Suprapubic skin (tissue), 4 donors: Measurements from ENCODE around the gene SIRPB1. TPM values are rescaled to one million over a fixed set of nuclear protein-coding genes. Genes with fewer than 3 reads are reported as not detected.
"Not testable (repeated sequence)": the region's sequence is repeated elsewhere in the genome, so short reads cannot be mapped to it uniquely, and the experiment has no call there.

Source experiments
- DNase-seq, 2 donors: peaks; one replicate each; pipeline ENCODE4 v3.0.0-alpha.2; 2019; ENCODE audit warnings: low spot score in 2 of 2
- H3K27ac ChIP-seq: fragments of 200-600 bp; sonication (generic); one replicate; pipeline ENCODE4 v1.5.1; 2019
- H3K27me3 ChIP-seq: fragments of 200-600 bp; sonication (generic); one replicate; pipeline ENCODE4 v1.5.1; 2019
- H3K36me3 ChIP-seq: fragments of 200-600 bp; sonication (generic); one replicate; pipeline ENCODE4 v1.5.1; 2019
- H3K4me1 ChIP-seq: fragments of 200-600 bp; sonication (generic); one replicate; pipeline ENCODE4 v1.5.1; 2019
- H3K4me3 ChIP-seq: fragments of 200-600 bp; sonication (generic); one replicate; pipeline ENCODE4 v1.5.1; 2019; ENCODE audit warnings: mild to moderate bottlenecking
- H3K9me3 ChIP-seq: fragments of 200-600 bp; sonication (generic); one replicate; pipeline ENCODE4 v1.5.1; 2019
- CTCF ChIP-seq, 2 donors: fragments of 200-600 bp in 1 of 2; fragments of 450-650 bp in 1 of 2; sonication (generic) in 1 of 2; IDR thresholded peaks; one replicate each; pipeline ENCODE4 v1.5.1; 2016 to 2019; ENCODE audit warnings: antibody characterized with exemption in 2 of 2, mild to moderate bottlenecking in 1 of 2, moderate library complexity in 1 of 2
- EP300 ChIP-seq: sonication (generic); formaldehyde crosslinking; IDR thresholded peaks from one replicate; pipeline ENCODE4 v1.6.1; 2017; ENCODE audit warnings: antibody characterized with exemption
- POLR2A ChIP-seq, 2 donors: fragments of 450-650 bp; IDR thresholded peaks; one replicate each; pipeline ENCODE4 v1.6.1; 2017; ENCODE audit warnings: antibody characterized with exemption in 2 of 2, mild to moderate bottlenecking in 2 of 2, moderate library complexity in 2 of 2
- POLR2AphosphoS5 ChIP-seq, 3 donors: sonication (generic); formaldehyde crosslinking; IDR thresholded peaks; one replicate each; pipeline ENCODE4 v1.6.1; 2017; ENCODE audit warnings: antibody characterized with exemption in 3 of 3
- WGBS: methylation state at CpG from one replicate; pipeline ENCODE4 v1.1.5; 2018; 5-methylcytosine and 5-hydroxymethylcytosine counted together
- total RNA-seq, 4 donors: library from RNA; depleted of rRNA; stranded (reverse); fragments of >200 nt; gene quantifications; one replicate each; pipeline ENCODE4 v1.1.0, GENCODE V29; 2016

Gene SIRPB1
- total RNA-seq, 4 donors from 2014 or later: 0.38 to 3.3 (median 1.0) TPM; not detected in 1

GRCh38 chr20:1621316-1621715 is 1.5 kb upstream of the SIRPB1 start:
- Histone ChIP-seq H3K27me3 (no peaks in the 10 kb centered on the region), H3K27ac (no peak overlapping the region), H3K9me3 (no peaks in the 10 kb centered on the region), H3K4me1 (no peaks in the 10 kb centered on the region), H3K4me3 (no peak overlapping the region), H3K36me3 (no peaks in the 10 kb centered on the region)
- TF ChIP-seq POLR2A (IDR thresholded peaks at IDR 0.05): no peak
- TF ChIP-seq EP300: no peak
- TF ChIP-seq POLR2AphosphoS5 (IDR thresholded peaks at IDR 0.05): no peak
- no peak for TF ChIP-seq CTCF (IDR thresholded peaks at IDR 0.05)
- 80% methylated on average over 1 of the region's 1 CpG for WGBS
- DNase-seq: no peak

GRCh38 chr20:1618954-1619540 is 762 bp downstream of the SIRPB1 start:
- H3K36me3 ChIP-seq: no peaks in the 10 kb centered on the region
- no peak for DNase-seq
- TF ChIP-seq EP300 (no peak), CTCF (IDR thresholded peaks at IDR 0.05) (no peak), POLR2A (IDR thresholded peaks at IDR 0.05) (no peak), POLR2AphosphoS5 (IDR thresholded peaks at IDR 0.05) (no peak)
- no peaks in the 10 kb centered on the region for H3K27me3 ChIP-seq
- no peak overlapping the region for H3K27ac ChIP-seq
- no peaks in the 10 kb centered on the region for H3K4me1 ChIP-seq
- H3K4me3 ChIP-seq: no peak overlapping the region
- H3K9me3 ChIP-seq: no peaks in the 10 kb centered on the region

- Histone ChIP-seq H3K4me3 (no peak overlapping the region), H3K27me3 (no peaks in the 10 kb centered on the region), H3K9me3 (no peaks in the 10 kb centered on the region), H3K4me1 (no peaks in the 10 kb centered on the region), H3K27ac (no peak overlapping the region), H3K36me3 (no peaks in the 10 kb centered on the region)
- no peak for TF ChIP-seq CTCF (IDR thresholded peaks at IDR 0.05)
- no peak for TF ChIP-seq POLR2AphosphoS5 (IDR thresholded peaks at IDR 0.05)
- TF ChIP-seq POLR2A (IDR thresholded peaks at IDR 0.05): no peak
- no peak for TF ChIP-seq EP300
- DNase-seq: no peak
Observed at GRCh38 chr20:1618479-1618878, 1.3 kb downstream of the SIRPB1 start.

- H3K36me3 ChIP-seq: no peaks in the 10 kb centered on the region
- no peaks in the 10 kb centered on the region for H3K27me3 ChIP-seq
- no peak for DNase-seq
- TF ChIP-seq EP300 (no peak), CTCF (IDR thresholded peaks at IDR 0.05) (no peak), POLR2A (IDR thresholded peaks at IDR 0.05) (no peak), POLR2AphosphoS5 (IDR thresholded peaks at IDR 0.05) (no peak)
- no peak overlapping the region for H3K4me3 ChIP-seq
- no peaks in the 10 kb centered on the region for H3K4me1 ChIP-seq
- H3K27ac ChIP-seq: no peak overlapping the region
- H3K9me3 ChIP-seq: no peaks in the 10 kb centered on the region
Observed at GRCh38 chr20:1616858-1617434, 2.9 kb downstream of the SIRPB1 start.

- H3K4me1 ChIP-seq, H3K27ac ChIP-seq, H3K27me3 ChIP-seq, H3K4me3 ChIP-seq, H3K9me3 ChIP-seq, H3K36me3 ChIP-seq, DNase-seq: not testable (repeated sequence)
- WGBS: no CpG with 5 or more reads among the region's 5 CpGs
Observed at GRCh38 chr20:1610404-1610803, 9.4 kb downstream of the SIRPB1 start.

- H3K27ac ChIP-seq, H3K27me3 ChIP-seq, DNase-seq, H3K9me3 ChIP-seq, H3K36me3 ChIP-seq, H3K4me3 ChIP-seq, H3K4me1 ChIP-seq: not testable (repeated sequence)
- no CpG with 5 or more reads among the region's 5 CpGs for WGBS
Observed at GRCh38 chr20:1608678-1609347, 11.0 kb downstream of the SIRPB1 start.
